ENCODE data around the gene PDC.
"Not testable (repeated sequence)": the region's sequence is repeated elsewhere in the genome, so short reads cannot be mapped to it uniquely, and the experiment has no call there.

The PDC gene

GRCh38 chr1:186473047-186473446 lies 12.1 kb upstream of the PDC start:
- Histone ChIP-seq H3K4me1 (ENCODE audit: low read length) (0 out of 2 replicates have a peak, but pooled peaks cover 4% of the 10 kb centered on the region), H3K36me3 (replicated peaks; ENCODE audit: insufficient read depth, low read length) (no peaks in the 10 kb centered on the region), H3K9ac (ENCODE audit: low read length) (no peak overlapping the region), H3K4me3 (ENCODE audit: low read length) (no peak overlapping the region), H3K79me2 (ENCODE audit: low read length) (no peaks in the 10 kb centered on the region), H3K9me3 (replicated peaks; ENCODE audit: insufficient read depth, low read length) (no peaks in the 10 kb centered on the region), H3K27me3 (replicated peaks; ENCODE audit: insufficient read depth, low read length) (no peaks in the 10 kb centered on the region), H2AFZ (ENCODE audit: low read length) (no peak overlapping the region), H3K27ac (ENCODE audit: low read length) (no peak overlapping the region), H3F3A (ENCODE audit: insufficient read depth, low read length) (no peaks in the 10 kb centered on the region), H3K9me2 (replicated peaks; ENCODE audit: insufficient read depth, low read length) (no peaks in the 10 kb centered on the region), H3K4me2 (ENCODE audit: low read depth, low read length) (no peak overlapping the region), H4K20me1 (ENCODE audit: insufficient read depth, low read length) (no peaks in the 10 kb centered on the region)
- TF ChIP-seq EZH2phosphoT487 (IDR thresholded peaks at IDR 0.05; ENCODE audit: low read length): no peak
- TF ChIP-seq EZH2 (optimal IDR thresholded peaks at IDR 0.05; ENCODE audit: low read depth, low read length): no peak
- TF ChIP-seq CTCF (IDR thresholded peaks at IDR 0.05; ENCODE audit: low read length): no peak
- no peak for DNase-seq

- Histone ChIP-seq H3K4me3 (ENCODE audit: low read length) (no peak overlapping the region), H3K4me2 (ENCODE audit: low read depth, low read length) (no peak overlapping the region), H3K27ac (ENCODE audit: low read length) (no peak overlapping the region), H3K9me2 (replicated peaks; ENCODE audit: insufficient read depth, low read length) (no peaks in the 10 kb centered on the region), H3F3A (ENCODE audit: insufficient read depth, low read length) (0 out of 2 replicates have a peak, but pooled peaks cover 4% of the 10 kb centered on the region), H3K27me3 (replicated peaks; ENCODE audit: insufficient read depth, low read length) (no peaks in the 10 kb centered on the region), H2AFZ (ENCODE audit: low read length) (no peak overlapping the region), H3K79me2 (ENCODE audit: low read length) (no peaks in the 10 kb centered on the region), H4K20me1 (ENCODE audit: insufficient read depth, low read length) (no peaks in the 10 kb centered on the region), H3K36me3 (replicated peaks; ENCODE audit: insufficient read depth, low read length) (no peaks in the 10 kb centered on the region), H3K9me3 (replicated peaks; ENCODE audit: insufficient read depth, low read length) (no peaks in the 10 kb centered on the region), H3K9ac (ENCODE audit: low read length) (no peak overlapping the region), H3K4me1 (ENCODE audit: low read length) (0 out of 2 replicates have a peak, but pooled peaks cover 3% of the 10 kb centered on the region)
- DNase-seq: no peak
- TF ChIP-seq CTCF (IDR thresholded peaks at IDR 0.05; ENCODE audit: low read length): no peak
- no peak for TF ChIP-seq EZH2 (optimal IDR thresholded peaks at IDR 0.05; ENCODE audit: low read depth, low read length)
- TF ChIP-seq EZH2phosphoT487 (IDR thresholded peaks at IDR 0.05; ENCODE audit: low read length): no peak
Observed at GRCh38 chr1:186465946-186466345, 5.0 kb upstream of the PDC start.

GRCh38 chr1:186465491-186465890 lies 4.6 kb upstream of the PDC start:
- H3K36me3 ChIP-seq (replicated peaks; ENCODE audit: insufficient read depth, low read length); H3K9me2 ChIP-seq (replicated peaks; ENCODE audit: insufficient read depth, low read length); H3K9ac ChIP-seq (ENCODE audit: low read length); H3K79me2 ChIP-seq (ENCODE audit: low read length); H3K4me1 ChIP-seq (ENCODE audit: low read length); DNase-seq; H3K4me2 ChIP-seq (ENCODE audit: low read depth, low read length); H3K9me3 ChIP-seq (replicated peaks; ENCODE audit: insufficient read depth, low read length); H3K27ac ChIP-seq (ENCODE audit: low read length); H2AFZ ChIP-seq (ENCODE audit: low read length); H4K20me1 ChIP-seq (ENCODE audit: insufficient read depth, low read length); H3K27me3 ChIP-seq (replicated peaks; ENCODE audit: insufficient read depth, low read length); H3K4me3 ChIP-seq (ENCODE audit: low read length); H3F3A ChIP-seq (ENCODE audit: insufficient read depth, low read length): not testable (repeated sequence)

GRCh38 chr1:186463926-186464325 lies 3.0 kb upstream of the PDC start:
- Histone ChIP-seq H3K27ac (ENCODE audit: low read length) (no peak overlapping the region), H3K9ac (ENCODE audit: low read length) (no peak overlapping the region), H3K4me1 (ENCODE audit: low read length) (0 out of 2 replicates have a peak, but pooled peaks cover 3% of the 10 kb centered on the region), H3K9me2 (replicated peaks; ENCODE audit: insufficient read depth, low read length) (no peaks in the 10 kb centered on the region), H3K36me3 (replicated peaks; ENCODE audit: insufficient read depth, low read length) (no peaks in the 10 kb centered on the region), H3F3A (ENCODE audit: insufficient read depth, low read length) (0 out of 2 replicates have a peak, but pooled peaks cover 4% of the 10 kb centered on the region), H3K4me2 (ENCODE audit: low read depth, low read length) (no peak overlapping the region), H3K27me3 (replicated peaks; ENCODE audit: insufficient read depth, low read length) (no peaks in the 10 kb centered on the region), H4K20me1 (ENCODE audit: insufficient read depth, low read length) (no peaks in the 10 kb centered on the region), H3K79me2 (ENCODE audit: low read length) (no peaks in the 10 kb centered on the region), H2AFZ (ENCODE audit: low read length) (no peak overlapping the region), H3K9me3 (replicated peaks; ENCODE audit: insufficient read depth, low read length) (no peaks in the 10 kb centered on the region), H3K4me3 (ENCODE audit: low read length) (no peak overlapping the region)
- no peak for DNase-seq
- no peak for TF ChIP-seq CTCF (IDR thresholded peaks at IDR 0.05; ENCODE audit: low read length)
- TF ChIP-seq EZH2phosphoT487 (IDR thresholded peaks at IDR 0.05; ENCODE audit: low read length): no peak
- no peak for TF ChIP-seq EZH2 (optimal IDR thresholded peaks at IDR 0.05; ENCODE audit: low read depth, low read length)
